Skeletal muscle tissue (tissue), 4 donors: Measurements from ENCODE around the gene TMEM81. TPM values are rescaled to one million over a fixed set of nuclear protein-coding genes. Genes with fewer than 3 reads are reported as not detected.

Experiments used
- H3K27ac ChIP-seq: one replicate; pipeline ENCODE4 v1.7.0; 2013; ENCODE audit warnings: mild to moderate bottlenecking, low read depth, low read length, inconsistent platforms
- H3K27me3 ChIP-seq, 3 donors: one replicate each; pipeline ENCODE4 v1.7.0; 2013; ENCODE audit warnings: low read length in 3 of 3; ENCODE audit not compliant: control insufficient read depth in 3 of 3, insufficient read depth in 3 of 3
- H3K36me3 ChIP-seq, 3 donors: one replicate each; pipeline ENCODE4 v1.7.0; 2013; ENCODE audit warnings: low read length in 3 of 3; ENCODE audit not compliant: control insufficient read depth in 3 of 3, insufficient read depth in 3 of 3
- H3K4me1 ChIP-seq, 3 donors: one replicate each; pipeline ENCODE4 v1.7.0; 2013; ENCODE audit warnings: low read length in 3 of 3, mild to moderate bottlenecking in 3 of 3; ENCODE audit not compliant: control insufficient read depth in 3 of 3, insufficient read depth in 3 of 3
- H3K4me3 ChIP-seq, 3 donors: one replicate each; pipeline ENCODE4 v1.7.0; 2013; ENCODE audit warnings: low read length in 3 of 3
- H3K9ac ChIP-seq, 3 donors: one replicate each; pipeline ENCODE4 v1.7.0; 2013; ENCODE audit warnings: low read length in 3 of 3, mild to moderate bottlenecking in 3 of 3, moderate library complexity in 2 of 3, low read depth in 1 of 3
- H3K9me3 ChIP-seq, 3 donors: one replicate each; pipeline ENCODE4 v1.7.0; 2013; ENCODE audit warnings: low read length in 3 of 3; ENCODE audit not compliant: control insufficient read depth in 3 of 3
- total RNA-seq: library from RNA; depleted of rRNA; stranded (reverse); fragments of >200 nt; gene quantifications from one replicate; pipeline ENCODE4 v1.2.3, GENCODE V29; 2014
- donor health status: Osteomylitis.

The TMEM81 gene
- total RNA-seq, 1 donor from 2014 or later: 0.52 TPM

DNA sequence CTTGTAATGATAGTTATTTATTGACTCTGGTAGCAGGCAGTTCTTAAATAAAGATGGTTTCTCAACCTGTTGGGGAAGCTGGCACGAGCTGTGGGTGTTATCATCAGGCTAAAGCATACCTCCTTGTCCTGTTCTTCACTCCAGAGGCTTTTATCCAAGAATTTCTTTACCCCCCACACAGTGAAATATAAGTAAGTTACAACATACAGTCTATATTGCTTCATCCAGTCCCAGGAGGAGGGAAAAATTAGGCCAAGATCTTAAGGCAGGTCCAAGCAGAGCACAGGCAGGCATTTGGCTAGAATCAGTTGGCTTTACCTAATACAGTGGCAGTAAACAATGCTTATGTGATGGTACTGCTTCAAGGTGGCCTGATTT is 6.3 kb downstream of the TMEM81 start:
- H3K4me3 ChIP-seq: no peak overlapping the region
- peaks cover 0 to 7% (median 5%) of the 10 kb centered on the region in 3 donors for H3K4me1 ChIP-seq
- no peaks in the 10 kb centered on the region for H3K9me3 ChIP-seq
- H3K36me3 ChIP-seq: peaks cover 0 to 5% (median 0%) of the 10 kb centered on the region in 3 donors
- H3K27ac ChIP-seq: no peak overlapping the region
- H3K9ac ChIP-seq: no peak overlapping the region
- H3K27me3 ChIP-seq: no peaks in the 10 kb centered on the region

DNA sequence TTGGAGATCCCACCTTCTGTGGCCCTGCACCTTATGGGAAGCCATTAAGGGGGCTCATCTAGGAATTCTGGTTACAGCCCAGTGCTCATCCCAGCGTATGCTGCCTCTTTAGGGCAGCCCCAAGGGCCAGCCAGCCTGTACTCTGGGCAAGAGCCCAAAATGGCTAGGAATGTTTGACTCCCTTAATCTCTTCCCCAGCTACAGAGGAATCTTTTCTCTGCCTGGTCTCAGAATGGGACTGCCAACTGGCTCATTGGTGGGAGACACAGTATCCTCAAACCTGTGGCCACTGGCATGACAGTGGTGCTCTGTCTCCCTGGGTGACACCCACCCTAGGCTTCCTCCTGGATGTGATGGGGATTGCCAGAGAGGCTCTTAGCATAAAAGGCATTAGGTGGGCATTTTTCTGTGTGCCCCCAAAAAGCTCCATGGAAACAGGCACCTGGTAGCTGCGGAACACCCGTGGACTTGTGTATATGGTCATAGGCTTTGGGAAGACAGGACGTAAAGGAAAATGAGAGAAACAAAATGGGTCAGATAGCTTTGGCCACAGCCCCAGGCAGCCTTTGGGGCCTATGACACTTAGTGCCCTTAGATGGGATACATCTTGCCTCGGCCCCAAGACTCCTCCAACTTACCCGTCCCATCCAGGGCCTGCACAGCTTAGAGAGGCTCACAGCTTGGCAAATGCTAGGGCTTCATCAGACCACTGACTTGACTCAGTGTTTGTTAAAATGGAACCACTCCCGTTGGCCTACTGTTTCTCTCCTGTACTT is 6.9 kb downstream of the TMEM81 start:
- no peak overlapping the region for H3K9ac ChIP-seq
- peaks cover 0 to 7% (median 5%) of the 10 kb centered on the region in 3 donors for H3K4me1 ChIP-seq
- no peak overlapping the region for H3K27ac ChIP-seq
- H3K4me3 ChIP-seq: no peak overlapping the region
- no peaks in the 10 kb centered on the region for H3K27me3 ChIP-seq
- peaks cover 0 to 2% (median 0%) of the 10 kb centered on the region in 3 donors for H3K36me3 ChIP-seq
- H3K9me3 ChIP-seq: no peaks in the 10 kb centered on the region

DNA sequence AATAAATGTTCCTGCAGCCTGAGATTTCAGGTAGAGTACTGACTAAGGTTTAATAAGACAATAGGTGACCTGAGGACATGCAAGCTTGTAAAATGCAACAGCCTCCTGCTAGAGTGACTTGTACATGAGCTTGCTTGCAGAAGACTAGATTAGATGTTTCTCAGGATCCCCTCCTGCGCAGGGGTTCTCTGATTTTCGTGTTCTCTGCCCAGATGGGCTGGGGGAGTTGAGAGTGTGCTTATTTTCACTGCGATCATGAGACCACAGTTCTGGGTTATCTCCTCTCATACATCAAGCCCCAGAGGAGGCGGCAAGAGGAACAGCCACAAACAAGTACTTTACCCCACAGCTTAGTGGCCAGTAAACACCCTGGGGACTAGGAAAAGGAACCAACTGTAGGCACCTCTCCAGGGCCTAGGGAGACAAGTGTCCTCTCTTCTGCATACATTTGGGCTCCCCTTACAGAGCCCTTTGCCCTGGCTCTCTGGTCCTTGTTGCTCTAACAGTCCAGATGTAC is 8.0 kb downstream of the TMEM81 start:
- Histone ChIP-seq H3K27me3 (no peaks in the 10 kb centered on the region), H3K4me3 (no peak overlapping the region), H3K36me3 (no peaks in the 10 kb centered on the region), H3K27ac (no peak overlapping the region), H3K9ac (no peak overlapping the region), H3K9me3 (no peaks in the 10 kb centered on the region), H3K4me1 (peaks cover 0 to 7% (median 5%) of the 10 kb centered on the region in 3 donors)

DNA sequence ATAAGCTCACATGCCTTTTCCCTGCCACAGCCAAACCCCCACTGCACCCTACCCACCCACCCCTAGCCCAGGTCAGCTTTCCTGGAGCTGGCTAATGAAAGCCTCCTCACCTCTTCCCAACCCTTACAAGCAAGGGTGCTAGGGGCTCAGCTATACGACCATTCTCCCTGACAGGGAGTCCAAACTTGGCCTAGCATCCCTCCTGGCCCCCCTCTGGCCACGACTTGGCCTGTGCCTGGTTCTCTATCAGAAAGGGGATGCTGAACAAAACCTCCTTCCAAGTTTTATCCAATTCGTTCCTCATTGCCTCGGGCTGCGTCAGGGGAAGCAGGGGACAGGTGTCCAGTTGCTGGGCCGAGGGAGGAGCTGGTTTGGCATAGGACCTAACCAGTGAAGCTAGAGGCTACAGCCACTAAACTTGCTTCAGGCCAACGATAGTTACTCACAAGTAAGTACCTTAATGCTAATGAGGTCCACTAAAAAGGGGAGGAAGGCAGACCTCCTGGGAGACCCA is 8.6 kb downstream of the TMEM81 start:
- peak overlapping the region in 1 of 3 donors; percentile 16 for H3K9ac ChIP-seq
- no peaks in the 10 kb centered on the region for H3K27me3 ChIP-seq
- H3K9me3 ChIP-seq: no peaks in the 10 kb centered on the region
- no peak overlapping the region for H3K27ac ChIP-seq
- no peak overlapping the region for H3K4me3 ChIP-seq
- H3K36me3 ChIP-seq: no peaks in the 10 kb centered on the region
- peaks cover 0 to 7% (median 5%) of the 10 kb centered on the region in 3 donors for H3K4me1 ChIP-seq

DNA sequence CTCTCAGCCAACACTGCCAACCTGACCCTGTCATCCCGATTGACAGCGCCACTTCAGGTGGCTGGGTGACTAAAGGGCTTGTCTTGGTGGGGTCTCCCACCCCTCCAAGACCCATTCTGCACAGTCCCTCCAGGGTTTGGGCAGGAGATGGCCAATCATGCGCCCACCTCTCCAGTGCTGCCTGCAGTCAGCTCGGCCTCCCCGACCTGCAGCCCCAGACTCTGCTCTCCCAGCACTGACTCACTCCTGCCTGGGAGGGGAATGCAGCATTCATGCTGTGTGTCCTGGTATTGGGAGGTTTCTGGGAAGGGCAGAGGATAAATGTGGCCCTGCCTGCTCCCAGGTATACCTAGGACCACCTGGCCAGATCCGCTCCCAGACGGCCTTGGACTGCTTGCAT is 9.7 kb downstream of the TMEM81 start:
- Histone ChIP-seq H3K27me3 (no peaks in the 10 kb centered on the region), H3K27ac (no peak overlapping the region), H3K36me3 (no peaks in the 10 kb centered on the region)

DNA sequence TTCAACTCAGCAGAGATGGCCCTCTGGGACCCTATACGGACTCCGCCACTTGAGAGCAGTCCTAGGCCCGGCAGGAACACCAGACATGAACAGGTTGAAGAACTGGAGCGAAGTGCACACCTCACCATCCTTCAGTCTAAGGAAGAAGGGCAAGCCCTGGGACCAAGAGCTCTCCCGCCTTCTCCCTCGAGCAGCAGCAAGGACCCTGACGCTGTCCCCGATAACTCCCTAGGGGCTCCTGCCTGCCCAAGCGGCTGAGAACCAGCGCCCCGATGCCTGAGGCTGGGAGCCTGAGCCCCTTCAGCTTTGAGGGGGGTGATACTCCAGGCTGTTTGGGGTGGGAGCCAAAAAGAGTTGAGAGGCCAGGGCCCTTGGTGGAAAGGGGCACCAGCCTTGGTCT is 10.2 kb downstream of the TMEM81 start:
- H3K9ac ChIP-seq: no peak overlapping the region
- peaks cover 0 to 7% (median 5%) of the 10 kb centered on the region in 3 donors for H3K4me1 ChIP-seq
- no peaks in the 10 kb centered on the region for H3K9me3 ChIP-seq
- H3K4me3 ChIP-seq: no peak overlapping the region
- H3K27ac ChIP-seq: no peak overlapping the region
- no peaks in the 10 kb centered on the region for H3K27me3 ChIP-seq
- H3K36me3 ChIP-seq: no peaks in the 10 kb centered on the region

More for the DNA sequence above, 9.7 kb downstream of the TMEM81 start:
- Histone ChIP-seq H3K9ac (no peak overlapping the region), H3K9me3 (no peaks in the 10 kb centered on the region), H3K4me1 (peaks cover 0 to 7% (median 5%) of the 10 kb centered on the region in 3 donors), H3K4me3 (no peak overlapping the region)

DNA sequence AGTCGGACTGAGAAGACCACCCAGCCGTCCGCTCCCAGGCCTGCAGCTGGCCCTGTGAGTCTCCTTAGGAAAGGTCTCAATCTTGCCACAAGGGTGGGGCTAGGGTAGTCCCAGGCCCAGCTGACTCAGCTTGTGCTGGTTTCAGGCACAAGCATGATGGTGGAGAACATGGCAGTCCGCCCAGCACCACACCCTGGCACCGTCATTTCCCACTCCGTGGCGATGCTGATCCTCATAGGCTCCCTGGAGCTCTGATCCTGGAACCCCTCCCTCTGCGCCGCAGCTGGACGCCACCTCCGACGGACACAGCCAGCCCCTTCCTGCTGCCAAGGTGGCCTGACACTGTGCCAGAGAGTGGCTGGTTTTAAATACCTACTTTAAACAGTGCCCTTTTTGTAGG is 10.7 kb downstream of the TMEM81 start:
- Histone ChIP-seq H3K9ac (no peak overlapping the region), H3K27me3 (no peaks in the 10 kb centered on the region)

DNA sequence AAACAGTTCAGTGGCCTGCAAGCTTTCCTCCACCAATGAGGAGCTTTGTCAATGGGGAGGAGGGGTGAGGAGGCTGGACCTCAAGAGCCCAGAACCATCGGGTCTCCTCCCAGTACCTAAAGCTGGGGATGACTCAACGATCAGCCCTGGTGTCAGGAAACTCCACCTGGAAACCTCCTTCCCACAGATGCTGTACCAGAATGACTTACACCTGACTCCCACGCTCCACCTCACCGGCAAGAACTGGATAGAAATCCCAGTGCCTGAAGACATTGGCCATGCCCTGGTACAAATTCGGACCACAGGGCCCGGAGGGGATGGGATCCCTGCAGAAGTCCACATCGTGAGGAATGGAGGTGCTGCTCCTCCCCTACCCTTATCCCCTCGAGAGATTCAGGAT is 11.4 kb downstream of the TMEM81 start:
- Histone ChIP-seq H3K9ac (no peak overlapping the region), H3K27me3 (no peaks in the 10 kb centered on the region)

More for the DNA sequence above, 10.7 kb downstream of the TMEM81 start:
- no peak overlapping the region for H3K4me3 ChIP-seq
- H3K4me1 ChIP-seq: peaks cover 0 to 7% (median 5%) of the 10 kb centered on the region in 3 donors
- H3K9me3 ChIP-seq: no peaks in the 10 kb centered on the region
- H3K36me3 ChIP-seq: no peaks in the 10 kb centered on the region
- no peak overlapping the region for H3K27ac ChIP-seq

DNA sequence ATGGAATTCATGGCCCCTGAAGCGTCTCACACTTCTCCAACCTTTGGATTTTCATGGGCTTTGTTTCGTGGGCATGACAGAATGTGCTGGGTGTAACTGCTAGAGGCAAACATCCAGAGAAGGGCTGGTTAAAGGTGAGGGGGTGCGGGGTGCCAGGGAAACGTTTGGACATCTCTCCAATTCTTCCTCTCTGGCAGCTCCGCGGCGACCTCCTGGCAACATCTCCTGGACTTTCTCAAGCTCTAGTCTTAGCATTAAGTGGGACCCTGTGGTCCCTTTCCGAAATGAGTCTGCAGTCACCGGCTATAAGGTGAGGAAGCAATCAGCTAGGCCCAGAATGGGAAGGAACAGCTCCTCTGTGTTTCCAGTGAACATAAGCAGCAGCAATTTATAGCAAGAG is 12.0 kb downstream of the TMEM81 start:
- Histone ChIP-seq H3K27ac (no peak overlapping the region), H3K27me3 (no peaks in the 10 kb centered on the region), H3K4me3 (no peak overlapping the region), H3K9me3 (no peaks in the 10 kb centered on the region), H3K4me1 (peaks cover 0 to 5% (median 4%) of the 10 kb centered on the region in 3 donors), H3K9ac (no peak overlapping the region), H3K36me3 (no peaks in the 10 kb centered on the region)

More for the DNA sequence above, 11.4 kb downstream of the TMEM81 start:
- no peaks in the 10 kb centered on the region for H3K9me3 ChIP-seq
- H3K4me1 ChIP-seq: peaks cover 0 to 7% (median 5%) of the 10 kb centered on the region in 3 donors
- H3K27ac ChIP-seq: no peak overlapping the region
- H3K4me3 ChIP-seq: no peak overlapping the region
- no peaks in the 10 kb centered on the region for H3K36me3 ChIP-seq

DNA sequence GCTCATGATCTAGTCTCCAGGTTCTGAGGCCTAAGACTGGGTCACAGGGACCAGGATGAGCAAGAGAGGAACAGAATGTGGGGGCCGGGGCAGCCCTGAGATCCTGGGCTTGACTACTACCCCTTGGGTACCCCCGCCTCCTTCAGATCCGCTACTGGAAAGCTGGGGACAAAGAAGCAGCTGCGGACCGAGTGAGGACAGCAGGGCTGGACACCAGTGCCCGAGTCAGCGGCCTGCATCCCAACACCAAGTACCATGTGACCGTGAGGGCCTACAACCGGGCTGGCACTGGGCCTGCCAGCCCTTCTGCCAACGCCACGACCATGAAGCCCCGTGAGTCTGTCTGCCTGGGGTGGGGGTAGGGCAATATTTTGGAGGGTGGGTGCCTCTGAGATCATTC is 12.5 kb downstream of the TMEM81 start:
- H3K36me3 ChIP-seq: no peaks in the 10 kb centered on the region

More for the DNA sequence above, 12.5 kb downstream of the TMEM81 start:
- no peak overlapping the region for H3K4me3 ChIP-seq
- no peaks in the 10 kb centered on the region for H3K27me3 ChIP-seq
- H3K9ac ChIP-seq: no peak overlapping the region
- no peaks in the 10 kb centered on the region for H3K4me1 ChIP-seq
- H3K9me3 ChIP-seq: no peaks in the 10 kb centered on the region
- H3K27ac ChIP-seq: no peak overlapping the region
